Stomach (tissue), 4 donors: Measurements from ENCODE around the gene PRSS21.

ENCODE experiments used
- CTCF ChIP-seq, 7 experiments: fragments of 450-650 bp in 4 of 7; fragments of 200-600 bp in 3 of 7; sonication (generic) in 3 of 7; IDR thresholded peaks; one replicate each; pipeline ENCODE4 v1.5.1; 2016 to 2019; ENCODE audit warnings: antibody characterized with exemption in 7 of 7, control low read depth in 2 of 7, mild to moderate bottlenecking in 1 of 7
- POLR2A ChIP-seq, 4 donors: fragments of 450-650 bp; IDR thresholded peaks; one replicate each; pipeline ENCODE4 v1.6.1; 2016; ENCODE audit warnings: antibody characterized with exemption in 4 of 4, control low read depth in 2 of 4, mild to moderate bottlenecking in 1 of 4, moderate library complexity in 1 of 4

GRCh38 chr16:2806286-2806685, 10.8 kb upstream of the PRSS21 start:
- TF ChIP-seq CTCF (IDR thresholded peaks at IDR 0.05) (no peak), POLR2A (IDR thresholded peaks at IDR 0.05) (no peak)
